ENCODE data around the gene PTPRO.
"Not testable (repeated sequence)": the region's sequence is repeated elsewhere in the genome, so short reads cannot be mapped to it uniquely, and the experiment has no call there.

The PTPRO gene

DNA sequence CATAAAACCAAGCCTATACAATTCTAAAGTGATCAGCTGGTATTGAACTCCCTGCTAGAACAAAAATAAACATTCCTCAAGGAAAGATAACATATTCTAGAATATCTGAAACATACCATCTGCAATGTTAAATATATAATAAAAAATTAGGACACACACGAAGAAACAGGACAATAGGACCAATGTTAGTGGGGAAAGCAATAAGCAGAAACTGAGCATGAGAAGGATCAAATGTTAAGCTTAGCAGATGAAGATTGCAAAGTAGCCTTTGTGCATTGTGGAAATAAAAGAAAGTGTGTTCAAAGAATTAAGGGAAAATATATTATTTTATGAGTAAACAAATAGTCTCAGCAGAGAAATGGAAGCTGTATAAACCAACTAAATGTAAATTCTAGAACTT, 286.1 kb downstream of the PTPRO start:
- no peak for FAIRE-seq

DNA sequence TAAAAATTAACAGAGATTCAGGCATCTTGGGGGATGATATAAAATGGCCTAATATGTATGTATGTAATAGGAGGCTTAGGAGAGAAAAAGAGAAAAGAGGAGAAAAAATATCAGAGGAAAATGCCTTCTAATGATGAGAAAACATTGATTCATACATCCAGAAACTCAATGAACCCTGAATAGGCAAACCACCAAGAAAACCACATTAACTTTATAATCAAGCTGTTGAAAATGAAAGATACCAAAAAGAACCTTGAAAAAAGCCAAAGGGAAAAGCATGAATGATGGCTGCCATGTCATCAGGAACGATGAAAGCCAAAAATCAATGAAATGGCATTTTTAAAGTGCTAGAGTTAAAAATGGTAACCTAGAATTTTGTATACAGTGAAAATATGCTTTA, 286.6 kb downstream of the PTPRO start:
- no peak for FAIRE-seq

DNA sequence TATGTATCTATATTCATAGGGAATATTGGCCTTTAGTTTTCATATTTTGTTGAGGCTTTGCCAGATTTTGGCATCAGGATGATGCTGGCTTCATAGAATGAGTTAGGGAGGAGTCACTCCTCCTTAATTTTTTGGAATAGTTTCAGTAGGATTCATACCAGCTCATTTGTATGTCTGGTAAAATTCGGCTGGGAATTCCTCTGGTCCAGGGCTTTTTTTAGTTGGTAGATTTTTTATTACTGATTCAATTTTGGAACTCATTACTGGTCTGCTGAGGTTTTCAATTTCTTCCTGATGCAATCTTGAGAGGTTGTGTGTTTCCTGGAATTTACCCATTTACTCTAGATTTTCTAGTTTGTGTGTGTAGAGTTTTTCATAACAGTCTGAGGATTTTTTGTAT, 291.7 kb downstream of the PTPRO start:
- FAIRE-seq, result no peak

DNA sequence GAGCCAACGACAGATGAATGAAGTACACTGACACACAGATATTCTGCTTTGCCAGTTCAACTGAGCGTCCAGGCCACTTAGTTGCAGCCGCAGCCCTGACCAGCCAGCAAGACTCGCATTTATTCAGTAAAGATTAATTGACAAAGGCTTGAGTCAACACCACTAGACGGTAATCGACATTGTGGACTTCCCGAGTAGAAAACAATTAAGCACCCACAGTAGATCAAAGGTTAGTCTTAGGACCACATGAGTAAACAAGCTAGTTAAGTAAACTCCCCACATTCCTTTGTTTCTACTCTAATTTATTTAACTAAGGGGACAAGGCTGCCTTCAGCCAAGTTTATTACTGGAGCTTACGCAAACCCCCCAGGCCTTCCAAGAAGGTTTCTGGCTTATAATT, 294.2 kb downstream of the PTPRO start:
- FAIRE-seq, result not testable (repeated sequence)

DNA sequence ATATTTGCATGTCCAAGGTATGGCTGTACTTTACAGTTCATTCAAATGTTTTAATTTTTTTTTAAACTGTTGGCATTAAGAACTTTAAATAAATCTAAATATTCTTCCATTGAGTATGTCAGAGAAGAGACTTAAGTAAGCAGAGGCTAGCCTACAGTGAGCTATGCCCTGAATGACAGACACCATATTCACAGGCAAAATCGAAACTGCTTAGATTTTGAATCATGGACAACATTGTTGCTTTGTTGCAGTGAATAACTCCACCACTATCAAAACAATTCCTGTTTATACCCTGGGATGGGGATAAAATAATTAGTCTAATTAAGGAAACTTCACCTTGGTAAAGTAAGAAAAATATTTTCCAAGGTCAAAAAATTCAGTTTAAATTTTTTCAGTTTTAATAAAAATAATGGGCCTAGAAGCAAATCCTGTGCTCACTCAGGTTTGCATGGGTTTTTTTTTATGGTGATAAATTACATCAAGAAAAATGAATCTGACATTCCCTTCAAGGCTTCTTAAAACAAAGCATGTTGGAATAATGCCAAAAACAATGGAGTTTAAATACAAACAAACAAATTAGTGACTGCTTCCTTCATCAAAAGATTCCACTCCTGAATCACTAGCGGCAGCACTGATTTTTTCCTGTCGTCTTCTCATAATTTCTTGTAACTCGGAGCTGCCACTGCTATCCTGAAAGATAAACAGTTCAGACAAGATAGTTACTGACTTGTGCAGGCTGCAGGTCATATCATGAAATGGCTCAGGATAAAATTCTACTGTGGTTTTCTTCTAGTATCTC, 298.6 kb downstream of the PTPRO start:
- FAIRE-seq, result no peak

DNA sequence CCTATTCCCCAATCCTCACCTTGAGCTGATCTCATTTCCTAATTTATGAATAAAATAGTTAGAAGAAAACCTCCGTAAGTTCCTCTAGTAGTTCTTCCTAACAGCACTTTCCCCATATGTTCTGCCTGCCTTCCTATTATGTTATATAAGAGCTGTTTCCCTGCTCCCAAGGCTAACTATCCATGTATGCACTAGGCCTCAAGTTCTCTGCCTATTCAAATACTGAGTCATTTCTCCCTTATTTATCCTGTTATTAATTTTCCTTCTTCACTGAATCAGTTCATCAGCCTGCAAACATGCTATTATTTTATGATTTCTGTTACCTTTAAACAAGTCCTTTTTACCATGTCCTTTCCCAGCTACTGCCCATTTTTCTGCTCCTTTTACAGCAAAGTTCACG, 302.8 kb downstream of the PTPRO start:
- no peak for FAIRE-seq

DNA sequence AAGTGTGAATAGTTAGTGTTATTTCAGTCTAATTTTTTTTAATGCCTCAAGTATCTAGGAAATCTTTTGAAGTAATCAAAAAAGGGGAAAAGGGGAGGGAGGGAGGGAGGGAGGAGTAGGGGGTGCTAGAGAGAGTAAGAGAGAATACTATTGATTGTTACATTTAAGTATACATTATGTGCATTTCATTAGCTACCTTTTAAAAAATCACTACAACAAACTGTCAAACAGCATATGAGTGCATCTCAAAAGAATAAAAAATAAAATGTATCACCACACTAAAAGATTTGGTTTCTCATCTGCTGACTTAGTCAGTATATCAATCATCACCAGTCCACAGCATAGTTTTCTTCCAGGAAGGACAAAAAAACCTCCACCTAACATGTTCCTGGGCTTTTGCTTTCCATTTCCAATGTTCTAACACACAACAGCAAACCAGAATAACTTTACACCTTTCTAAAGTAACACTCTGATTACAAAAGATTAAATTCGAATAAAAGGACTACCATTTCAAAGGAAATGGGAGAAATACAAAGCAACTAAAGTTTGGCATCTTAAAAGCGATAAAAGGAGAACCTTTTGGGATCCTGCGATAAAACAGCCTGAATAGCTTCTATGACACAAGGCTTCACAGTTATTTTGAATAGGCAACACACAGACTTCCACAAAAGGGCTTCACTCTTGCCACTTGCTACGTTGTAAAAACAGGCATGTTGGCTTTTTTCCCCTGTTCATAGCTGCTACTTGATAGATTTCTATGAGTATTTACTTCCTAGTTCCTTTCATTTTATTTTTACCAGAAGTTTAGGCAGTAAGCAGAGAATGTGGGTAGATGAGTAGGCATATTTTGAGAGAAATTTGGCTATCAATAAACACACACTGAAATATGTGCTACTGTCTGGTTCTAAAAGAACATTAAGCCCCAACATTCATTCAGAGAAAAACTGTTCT, 306.0 kb downstream of the PTPRO start:
- no peak for FAIRE-seq

DNA sequence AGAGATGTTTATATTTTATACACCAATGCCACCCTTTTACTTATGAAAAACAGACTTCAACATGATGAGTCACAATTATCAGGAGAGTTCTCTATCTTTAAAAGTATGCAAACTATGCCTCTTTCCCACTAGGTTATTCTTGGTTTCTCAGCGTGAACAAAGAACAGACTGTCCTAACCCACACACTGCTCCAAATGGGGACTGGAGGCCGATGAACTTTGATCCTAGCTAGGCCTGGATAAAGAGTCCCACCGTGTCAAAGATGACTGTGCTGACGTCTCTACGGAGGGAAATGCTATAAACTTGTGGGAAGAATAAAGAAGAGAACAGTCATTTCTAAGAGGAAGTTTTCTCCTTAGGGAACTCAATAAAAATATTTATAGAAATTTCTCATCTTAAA, 306.8 kb downstream of the PTPRO start:
- no peak for FAIRE-seq

DNA sequence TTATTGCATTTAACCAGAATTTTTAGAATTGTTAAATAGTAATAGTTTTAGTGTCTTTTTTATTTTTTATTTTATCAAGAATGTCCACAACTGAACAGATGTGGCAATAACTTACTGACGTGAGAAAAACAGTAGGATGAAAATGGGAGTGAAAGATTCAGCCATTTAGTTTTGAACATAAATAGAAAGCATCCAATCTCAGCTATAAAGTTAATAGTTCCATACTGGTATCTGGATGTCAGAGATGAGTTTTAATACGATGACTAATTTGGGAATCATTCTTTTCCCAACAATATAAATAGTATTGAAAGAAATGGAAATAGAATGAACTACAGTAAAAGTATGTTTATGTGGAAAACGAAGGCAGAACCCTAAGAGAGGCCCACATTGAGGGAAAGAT, 307.5 kb downstream of the PTPRO start:
- FAIRE-seq, result no peak

DNA sequence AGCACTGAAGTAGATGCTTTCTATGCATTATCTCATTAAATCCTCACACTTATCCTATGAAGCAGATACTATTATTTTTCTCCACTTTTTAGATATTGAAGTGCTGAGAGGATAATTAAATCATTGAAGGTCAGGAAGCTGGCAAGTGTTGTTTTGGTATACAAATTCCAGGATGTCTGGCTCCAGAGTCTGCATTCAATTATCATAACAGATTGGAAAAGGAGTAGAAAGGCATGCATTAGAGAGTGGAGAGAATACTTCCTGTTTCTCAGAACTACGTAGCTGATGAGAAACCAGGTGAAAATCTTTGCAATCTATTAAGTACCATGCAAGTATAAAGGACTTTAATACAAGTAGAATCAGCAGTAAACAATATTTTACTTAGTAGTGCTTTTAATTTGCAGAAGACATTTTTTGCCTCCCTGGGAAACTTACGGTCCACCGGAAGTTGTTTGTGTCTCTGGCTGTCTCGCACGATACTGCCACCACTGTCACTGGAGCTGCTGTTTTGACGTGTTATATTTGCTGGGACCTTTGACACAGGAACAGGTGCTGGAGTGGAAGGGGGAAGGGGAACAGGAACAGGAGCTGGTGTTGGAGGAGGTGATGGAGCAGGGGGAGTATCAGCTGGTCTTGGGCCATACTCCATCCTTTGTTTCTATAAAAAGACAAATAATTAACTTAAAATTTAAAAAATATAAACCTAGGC, 308.9 kb downstream of the PTPRO start:
- FAIRE-seq, result no peak

DNA sequence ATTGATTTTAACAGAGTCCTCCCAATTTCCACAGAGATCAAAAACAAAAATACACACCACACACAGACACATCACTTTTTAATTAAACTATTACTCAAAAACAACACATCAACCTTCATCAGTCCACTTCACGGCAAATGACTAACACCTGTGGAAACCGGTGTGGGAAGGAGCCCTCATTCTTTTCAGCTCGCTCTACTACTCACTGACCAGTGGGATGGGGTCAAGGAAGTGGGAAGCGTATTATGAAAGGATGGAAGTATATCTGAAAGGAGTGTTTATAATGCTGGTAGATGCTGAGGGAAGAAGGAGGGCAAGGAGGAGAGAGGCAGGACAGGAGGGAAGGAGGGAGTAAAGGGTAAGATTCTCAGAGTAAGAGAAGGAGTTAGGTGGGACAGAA, 310.4 kb downstream of the PTPRO start:
- FAIRE-seq, result no peak

DNA sequence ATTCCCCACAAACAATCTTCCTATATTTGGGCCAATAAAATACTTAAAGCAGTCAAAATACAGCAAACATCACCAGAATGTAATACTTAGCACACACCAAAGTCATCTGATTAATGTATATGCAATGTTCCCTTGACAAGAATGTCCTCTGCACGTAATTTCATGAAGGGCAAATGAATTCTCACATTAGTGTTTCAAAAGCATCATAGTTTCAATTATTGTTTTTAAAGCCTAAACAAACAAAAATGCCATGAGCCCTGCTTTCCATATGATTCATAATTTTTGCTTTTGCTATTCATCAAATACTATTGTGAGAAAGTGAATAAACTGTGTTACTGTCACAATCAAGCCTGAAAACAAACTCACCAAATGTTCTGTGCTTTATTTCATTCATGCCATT, 310.9 kb downstream of the PTPRO start:
- no peak for FAIRE-seq

DNA sequence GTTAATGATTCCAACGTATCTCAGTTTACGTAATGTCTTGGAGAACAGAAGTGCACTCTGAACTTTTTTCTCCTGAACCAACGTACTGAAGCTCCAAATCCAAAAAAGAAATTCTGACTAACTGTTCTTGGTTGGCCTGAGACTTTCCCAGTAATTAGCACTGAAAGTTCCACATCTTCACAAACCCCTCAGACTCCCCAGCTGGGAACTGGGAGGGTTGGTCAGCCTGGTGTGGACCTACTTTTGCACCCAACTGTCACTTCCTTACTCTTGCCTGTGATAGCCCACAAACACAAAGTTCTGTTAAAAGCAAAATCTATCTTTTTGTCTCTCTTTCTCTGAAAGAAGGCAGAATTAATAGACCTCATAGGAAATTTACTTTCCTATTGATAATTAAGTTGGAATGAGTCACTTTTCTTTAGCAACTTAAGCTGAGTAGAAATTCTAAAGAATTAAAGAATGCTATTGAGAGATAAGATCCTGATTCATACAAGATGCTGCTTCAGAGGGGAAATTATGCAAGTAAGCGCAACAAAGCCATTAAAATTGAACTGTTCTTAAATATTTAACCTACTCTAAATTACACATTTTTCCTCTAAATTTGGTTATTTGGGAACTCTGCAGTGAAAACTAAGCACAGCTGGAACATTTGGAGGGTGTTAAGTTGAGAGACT, 311.8 kb downstream of the PTPRO start:
- FAIRE-seq, result no peak

DNA sequence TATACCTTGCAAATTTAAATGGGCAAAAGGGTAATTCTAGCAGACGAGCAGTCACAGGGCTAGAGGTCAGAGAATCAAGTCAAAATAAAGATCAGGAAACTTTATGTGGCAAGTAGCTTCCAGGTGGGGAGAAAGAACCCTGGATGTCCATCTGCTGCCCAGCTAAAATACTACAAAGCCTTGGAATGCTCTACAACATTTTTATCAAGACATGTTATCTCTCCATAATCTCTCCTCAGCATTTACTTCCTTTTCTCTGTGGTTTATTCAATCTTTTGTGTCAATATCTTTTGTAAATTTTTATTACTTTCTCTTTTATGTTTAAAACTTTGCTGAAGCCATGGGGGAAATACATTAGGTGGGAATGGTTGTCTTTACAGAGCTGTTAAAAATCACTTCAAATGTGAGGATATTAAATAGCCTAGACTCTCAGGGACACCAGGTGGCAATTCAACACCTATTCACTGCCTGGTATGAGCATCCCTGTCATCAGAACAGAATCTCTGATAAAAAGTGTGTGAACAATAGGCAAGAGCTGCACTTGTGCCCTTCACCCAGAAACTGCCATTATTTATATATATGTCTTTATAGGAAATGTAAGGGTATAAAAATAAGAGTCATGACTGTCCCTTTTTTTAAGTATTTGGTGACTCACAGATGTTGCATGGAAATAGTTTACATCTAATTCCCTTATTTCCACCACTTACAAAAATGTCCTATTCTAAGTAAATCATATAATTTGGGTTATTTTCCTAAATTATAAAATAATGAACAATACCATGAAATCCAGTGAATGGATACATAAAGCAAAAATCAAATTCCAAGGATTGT, 314.0 kb downstream of the PTPRO start:
- FAIRE-seq, result no peak

DNA sequence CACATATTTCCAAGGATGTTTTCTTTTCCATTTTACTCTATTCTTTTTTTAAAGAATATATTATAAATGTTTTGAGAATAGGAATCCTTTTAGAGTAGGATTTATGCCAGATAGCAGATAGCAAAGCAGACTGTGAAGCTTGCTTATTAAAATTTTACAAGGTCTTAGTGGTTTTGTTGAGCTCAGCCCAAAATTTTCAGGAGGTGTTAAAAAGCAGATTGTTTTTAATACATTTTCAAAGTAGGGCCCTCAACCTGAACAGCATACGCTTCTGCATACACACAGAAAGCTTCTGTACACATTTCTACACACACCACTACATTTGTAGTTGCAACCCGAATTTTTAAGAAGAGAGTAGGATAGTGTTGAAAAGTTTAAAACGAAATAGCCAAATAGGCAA, 315.9 kb downstream of the PTPRO start:
- FAIRE-seq, result peak; percentile 76

DNA sequence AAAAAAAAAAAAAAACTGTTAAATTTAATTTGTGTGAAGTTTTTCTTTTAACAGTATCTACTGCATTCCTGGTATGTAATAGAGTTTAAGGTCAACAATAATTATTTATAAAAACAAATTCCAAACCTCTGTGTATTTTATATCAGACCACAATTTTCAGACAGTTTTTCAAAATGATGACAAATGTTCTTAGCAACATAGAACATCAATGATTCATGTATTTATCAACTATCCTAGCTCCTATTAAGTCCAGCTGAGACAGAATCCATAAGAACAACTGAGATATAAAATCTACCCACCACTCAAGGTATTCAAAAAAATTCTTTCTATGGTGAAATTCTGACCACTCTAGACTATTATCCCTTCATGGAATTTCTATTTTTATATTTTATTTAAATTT, 322.4 kb downstream of the PTPRO start:
- FAIRE-seq, result no peak

DNA sequence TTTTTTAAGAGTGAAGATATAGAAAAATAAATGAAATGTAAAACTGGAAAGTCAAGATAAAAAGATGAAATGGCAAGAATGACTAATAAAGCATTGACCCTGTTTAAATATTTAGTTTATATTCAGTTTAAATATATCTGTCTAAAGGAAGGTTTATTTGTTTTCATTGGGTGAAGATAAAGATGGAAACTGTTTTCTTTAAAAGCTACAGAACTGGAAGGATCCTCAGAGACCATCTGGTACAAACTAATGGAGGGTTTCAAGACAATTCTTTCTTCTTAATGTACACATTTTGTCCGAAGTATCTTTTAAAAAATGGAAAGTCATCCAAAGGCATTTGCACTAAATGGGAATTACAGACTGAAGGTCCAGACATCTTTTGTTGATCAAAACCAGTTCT, 324.3 kb downstream of the PTPRO start:
- FAIRE-seq, result no peak
